ENCODE results near the gene ARHGEF7.
"Not testable (repeated sequence)": the region's sequence is repeated elsewhere in the genome, so short reads cannot be mapped to it uniquely, and the experiment has no call there.

The ARHGEF7 gene

DNA sequence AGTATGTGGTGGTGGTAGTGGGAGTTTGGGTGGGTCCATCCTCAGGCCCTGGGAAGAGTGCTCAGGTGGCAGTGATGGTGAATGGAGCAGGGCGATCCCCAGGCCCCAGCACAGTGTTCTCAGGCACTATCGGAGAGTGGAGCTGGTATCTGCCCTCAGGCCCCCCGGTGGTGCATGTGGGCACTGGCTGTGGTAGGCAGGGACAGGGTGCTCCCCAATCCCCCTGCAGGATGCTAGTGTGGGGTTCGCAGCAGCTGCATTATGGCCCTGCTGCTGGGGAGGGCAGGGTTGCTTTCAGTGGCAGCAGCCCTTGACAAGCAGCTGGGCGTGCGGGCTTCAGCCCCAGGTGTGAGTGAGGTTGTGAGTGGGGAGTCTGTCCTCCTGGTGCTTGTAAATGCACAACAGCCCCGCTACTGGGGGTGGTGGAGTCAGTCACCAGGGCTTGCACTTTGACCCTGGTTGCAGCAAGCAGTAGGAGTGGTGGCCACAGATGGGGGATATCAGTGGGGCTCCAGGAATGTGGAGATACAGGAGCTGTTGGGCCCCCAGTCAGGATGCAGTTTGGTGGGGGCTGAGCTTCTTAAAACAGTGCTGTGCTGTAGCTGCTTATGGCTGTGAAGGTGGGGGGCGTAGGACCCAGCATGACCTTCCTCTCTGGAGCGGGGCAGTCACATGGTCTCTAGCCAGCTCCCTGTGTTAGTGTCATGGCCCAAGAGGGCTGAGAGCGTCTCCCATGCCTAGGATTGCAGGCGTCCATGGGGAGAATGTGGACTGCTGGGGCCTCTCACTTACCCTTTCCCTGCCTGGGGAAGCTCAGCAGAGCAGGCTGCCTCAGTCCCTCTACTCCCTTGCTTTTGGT, 38.7 kb upstream of the ARHGEF7 start:
- Histone ChIP-seq H3K9ac (ENCODE audit: low read length) (no peak overlapping the region), H3K9me3 (ENCODE audit: insufficient read depth, low read length) (no peaks in the 10 kb centered on the region), H2AFZ (ENCODE audit: low read depth, low read length, severe bottlenecking) (no peak overlapping the region), H3K9me2 (replicated peaks; ENCODE audit: insufficient read depth, low read length) (no peaks in the 10 kb centered on the region), H3K36me3 (ENCODE audit: low read length) (no peaks in the 10 kb centered on the region), H3K79me2 (ENCODE audit: insufficient read depth, low read length) (no peaks in the 10 kb centered on the region), H3F3A (ENCODE audit: insufficient read depth) (no peaks in the 10 kb centered on the region), H3K4me2 (ENCODE audit: low read depth, low read length, poor library complexity, severe bottlenecking) (no peak overlapping the region), H3K4me3 (ENCODE audit: insufficient read depth, low read length, poor library complexity, severe bottlenecking) (no peak overlapping the region), H3K27ac (ENCODE audit: low read depth, low read length) (no peak overlapping the region), H4K20me1 (ENCODE audit: low read depth, low read length) (no peaks in the 10 kb centered on the region), H3K27me3 (ENCODE audit: low read length) (no peaks in the 10 kb centered on the region)
- TF ChIP-seq, protein P1, sequence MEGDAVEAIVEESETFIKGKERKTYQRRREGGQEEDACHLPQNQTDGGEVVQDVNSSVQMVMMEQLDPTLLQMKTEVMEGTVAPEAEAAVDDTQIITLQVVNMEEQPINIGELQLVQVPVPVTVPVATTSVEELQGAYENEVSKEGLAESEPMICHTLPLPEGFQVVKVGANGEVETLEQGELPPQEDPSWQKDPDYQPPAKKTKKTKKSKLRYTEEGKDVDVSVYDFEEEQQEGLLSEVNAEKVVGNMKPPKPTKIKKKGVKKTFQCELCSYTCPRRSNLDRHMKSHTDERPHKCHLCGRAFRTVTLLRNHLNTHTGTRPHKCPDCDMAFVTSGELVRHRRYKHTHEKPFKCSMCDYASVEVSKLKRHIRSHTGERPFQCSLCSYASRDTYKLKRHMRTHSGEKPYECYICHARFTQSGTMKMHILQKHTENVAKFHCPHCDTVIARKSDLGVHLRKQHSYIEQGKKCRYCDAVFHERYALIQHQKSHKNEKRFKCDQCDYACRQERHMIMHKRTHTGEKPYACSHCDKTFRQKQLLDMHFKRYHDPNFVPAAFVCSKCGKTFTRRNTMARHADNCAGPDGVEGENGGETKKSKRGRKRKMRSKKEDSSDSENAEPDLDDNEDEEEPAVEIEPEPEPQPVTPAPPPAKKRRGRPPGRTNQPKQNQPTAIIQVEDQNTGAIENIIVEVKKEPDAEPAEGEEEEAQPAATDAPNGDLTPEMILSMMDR (IDR thresholded peaks at IDR 0.05; ENCODE audit: insufficient read depth, low read length, poor library complexity, severe bottlenecking): no peak
- no peak for TF ChIP-seq EZH2phosphoT487 (conservative IDR thresholded peaks at IDR 0.05; ENCODE audit: low read length)

DNA sequence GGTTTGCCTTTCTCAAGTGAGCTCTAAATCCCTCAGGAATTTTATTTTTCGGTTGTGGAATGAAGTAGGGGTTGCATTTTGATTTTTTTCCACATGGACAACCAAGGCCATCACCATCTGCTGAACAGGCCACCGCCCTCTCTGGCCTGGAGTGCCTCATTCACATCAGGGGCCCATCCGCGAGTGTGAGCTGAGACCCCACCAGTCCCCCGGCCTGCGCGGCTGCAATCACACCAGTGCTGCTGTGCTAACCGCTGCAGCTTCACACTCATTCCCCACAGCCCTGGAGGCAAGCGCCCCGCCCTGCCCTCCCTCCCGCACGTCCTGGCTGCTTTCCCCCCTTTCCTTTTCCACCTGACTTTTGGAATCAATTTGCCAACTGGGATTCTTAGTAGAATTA, 35.7 kb upstream of the ARHGEF7 start:
- Histone ChIP-seq H3F3A (ENCODE audit: insufficient read depth) (no peaks in the 10 kb centered on the region), H3K9me2 (replicated peaks; ENCODE audit: insufficient read depth, low read length) (no peaks in the 10 kb centered on the region), H3K36me3 (ENCODE audit: low read length) (no peaks in the 10 kb centered on the region), H3K9ac (ENCODE audit: low read length) (no peak overlapping the region), H3K4me2 (ENCODE audit: low read depth, low read length, poor library complexity, severe bottlenecking) (no peak overlapping the region), H3K79me2 (ENCODE audit: insufficient read depth, low read length) (no peaks in the 10 kb centered on the region), H3K9me3 (ENCODE audit: insufficient read depth, low read length) (no peaks in the 10 kb centered on the region), H2AFZ (ENCODE audit: low read depth, low read length, severe bottlenecking) (no peak overlapping the region), H4K20me1 (ENCODE audit: low read depth, low read length) (no peaks in the 10 kb centered on the region), H3K27ac (ENCODE audit: low read depth, low read length) (no peak overlapping the region), H3K27me3 (ENCODE audit: low read length) (no peaks in the 10 kb centered on the region), H3K4me3 (ENCODE audit: insufficient read depth, low read length, poor library complexity, severe bottlenecking) (no peak overlapping the region)
- no peak for TF ChIP-seq EZH2phosphoT487 (conservative IDR thresholded peaks at IDR 0.05; ENCODE audit: low read length)
- TF ChIP-seq, protein P1 (IDR thresholded peaks at IDR 0.05; ENCODE audit: insufficient read depth, low read length, poor library complexity, severe bottlenecking): no peak

DNA sequence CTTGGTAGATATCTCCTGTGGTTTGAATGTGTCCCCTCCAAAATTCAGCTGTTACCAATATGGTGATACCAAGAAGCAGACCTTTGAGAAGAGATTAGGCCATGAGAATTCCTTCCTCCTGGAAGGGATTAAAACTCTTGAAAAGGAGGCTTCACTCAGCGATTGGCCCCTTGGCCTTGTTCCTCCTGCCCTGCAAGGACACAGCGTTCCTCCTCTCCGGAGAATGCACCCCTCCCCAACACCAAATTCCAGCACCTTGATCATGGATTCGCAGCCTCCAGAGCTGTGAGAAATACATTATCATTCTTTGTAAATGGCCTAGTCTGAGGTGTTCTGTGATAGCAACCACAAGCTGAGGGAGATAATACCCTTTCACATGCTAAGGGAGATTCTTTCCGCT, 34.5 kb upstream of the ARHGEF7 start:
- H3K79me2 ChIP-seq (ENCODE audit: insufficient read depth, low read length): no peaks in the 10 kb centered on the region
- no peak overlapping the region for H3K4me2 ChIP-seq (ENCODE audit: low read depth, low read length, poor library complexity, severe bottlenecking)
- H3K9me3 ChIP-seq (ENCODE audit: insufficient read depth, low read length): no peaks in the 10 kb centered on the region
- H3K9ac ChIP-seq (ENCODE audit: low read length): no peak overlapping the region
- no peak for TF ChIP-seq EZH2phosphoT487 (conservative IDR thresholded peaks at IDR 0.05; ENCODE audit: low read length)
- no peak overlapping the region for H3K4me3 ChIP-seq (ENCODE audit: insufficient read depth, low read length, poor library complexity, severe bottlenecking)
- H4K20me1 ChIP-seq (ENCODE audit: low read depth, low read length): no peaks in the 10 kb centered on the region
- no peak overlapping the region for H2AFZ ChIP-seq (ENCODE audit: low read depth, low read length, severe bottlenecking)
- no peak overlapping the region for H3K27ac ChIP-seq (ENCODE audit: low read depth, low read length)
- no peaks in the 10 kb centered on the region for H3F3A ChIP-seq (ENCODE audit: insufficient read depth)
- H3K9me2 ChIP-seq (replicated peaks; ENCODE audit: insufficient read depth, low read length): no peaks in the 10 kb centered on the region
- no peaks in the 10 kb centered on the region for H3K27me3 ChIP-seq (ENCODE audit: low read length)
- no peaks in the 10 kb centered on the region for H3K36me3 ChIP-seq (ENCODE audit: low read length)

DNA sequence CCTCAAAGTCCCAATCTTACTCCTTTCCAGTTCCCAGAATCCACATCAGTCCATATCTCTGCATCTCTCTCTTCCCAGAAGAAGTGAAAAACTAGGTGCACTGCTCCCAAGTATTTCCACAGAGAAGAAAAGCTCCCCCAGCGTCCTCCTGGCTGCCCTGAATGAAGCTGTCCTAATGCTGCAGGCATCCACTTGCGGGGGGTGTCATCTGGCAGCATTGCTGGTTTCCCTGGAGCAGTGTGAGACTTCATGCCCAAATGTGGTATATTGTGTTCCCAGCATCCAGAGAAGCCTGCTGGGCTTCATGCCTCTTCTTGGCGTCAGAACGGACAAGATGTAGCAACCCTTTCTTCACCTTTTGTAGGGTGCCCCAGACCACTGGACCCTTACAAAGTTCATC, 32.9 kb upstream of the ARHGEF7 start:
- Histone ChIP-seq H3K79me2 (ENCODE audit: insufficient read depth, low read length) (no peaks in the 10 kb centered on the region), H4K20me1 (ENCODE audit: low read depth, low read length) (no peaks in the 10 kb centered on the region)
- TF ChIP-seq, protein P1 (IDR thresholded peaks at IDR 0.05; ENCODE audit: insufficient read depth, low read length, poor library complexity, severe bottlenecking): no peak
- TF ChIP-seq EZH2phosphoT487 (conservative IDR thresholded peaks at IDR 0.05; ENCODE audit: low read length): no peak

DNA sequence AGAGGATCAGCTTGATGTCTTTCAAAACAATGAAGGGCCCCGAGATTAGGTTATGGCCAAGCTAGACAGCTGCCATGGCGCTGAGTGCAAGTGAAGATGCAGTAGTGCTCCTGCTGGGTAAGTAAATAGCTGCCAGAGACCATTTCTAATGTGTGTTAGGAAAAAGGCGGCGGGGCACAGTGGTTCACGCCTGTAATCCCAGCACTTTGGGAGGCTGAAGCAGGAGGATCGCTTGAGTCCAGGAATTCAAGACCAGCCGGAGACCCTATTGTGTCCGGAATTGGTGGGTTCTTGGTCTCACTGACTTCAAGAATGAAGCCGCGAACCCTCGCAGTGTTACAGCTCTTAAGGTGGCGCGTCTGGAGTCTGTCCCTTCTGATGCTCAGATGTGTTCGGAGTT, 32.3 kb upstream of the ARHGEF7 start:
- H3K36me3 ChIP-seq (ENCODE audit: low read length); H3K27me3 ChIP-seq (ENCODE audit: low read length); H3K4me3 ChIP-seq (ENCODE audit: insufficient read depth, low read length, poor library complexity, severe bottlenecking); H3K4me2 ChIP-seq (ENCODE audit: low read depth, low read length, poor library complexity, severe bottlenecking); H3K9me2 ChIP-seq (replicated peaks; ENCODE audit: insufficient read depth, low read length); H3K79me2 ChIP-seq (ENCODE audit: insufficient read depth, low read length); H3K9ac ChIP-seq (ENCODE audit: low read length); H3K27ac ChIP-seq (ENCODE audit: low read depth, low read length); H2AFZ ChIP-seq (ENCODE audit: low read depth, low read length, severe bottlenecking); H3F3A ChIP-seq (ENCODE audit: insufficient read depth); H3K9me3 ChIP-seq (ENCODE audit: insufficient read depth, low read length); H4K20me1 ChIP-seq (ENCODE audit: low read depth, low read length): not testable (repeated sequence)

More for the DNA sequence above, 32.9 kb upstream of the ARHGEF7 start:
- H3K9me2 ChIP-seq (replicated peaks; ENCODE audit: insufficient read depth, low read length): no peaks in the 10 kb centered on the region
- no peak overlapping the region for H3K4me2 ChIP-seq (ENCODE audit: low read depth, low read length, poor library complexity, severe bottlenecking)
- no peak overlapping the region for H2AFZ ChIP-seq (ENCODE audit: low read depth, low read length, severe bottlenecking)
- no peaks in the 10 kb centered on the region for H3K27me3 ChIP-seq (ENCODE audit: low read length)
- H3K36me3 ChIP-seq (ENCODE audit: low read length): no peaks in the 10 kb centered on the region
- H3F3A ChIP-seq (ENCODE audit: insufficient read depth): no peaks in the 10 kb centered on the region
- H3K9ac ChIP-seq (ENCODE audit: low read length): no peak overlapping the region
- H3K9me3 ChIP-seq (ENCODE audit: insufficient read depth, low read length): no peaks in the 10 kb centered on the region
- H3K27ac ChIP-seq (ENCODE audit: low read depth, low read length): no peak overlapping the region
- no peak overlapping the region for H3K4me3 ChIP-seq (ENCODE audit: insufficient read depth, low read length, poor library complexity, severe bottlenecking)

Measured in SU-DHL-6 (cell line).